LNCAP (cell line): ENCODE results near the gene EDC4.

Experiments
- CTCF ChIP-seq: fragments of 450-650 bp; IDR thresholded peaks from 2 replicates; pipeline ENCODE4 v1.5.1; 2017; ENCODE audit warnings: mild to moderate bottlenecking

Gene EDC4

GRCh38 chr16:67910158-67910557, 37.3 kb downstream of the EDC4 start:
- no peak for TF ChIP-seq CTCF

- no peak for TF ChIP-seq CTCF
Observed at GRCh38 chr16:67914758-67915495, 42.1 kb downstream of the EDC4 start.

- TF ChIP-seq CTCF = no peak
Observed at GRCh38 chr16:67915831-67916723, 43.2 kb downstream of the EDC4 start.

GRCh38 chr16:67917140-67917851, 44.4 kb downstream of the EDC4 start:
- TF ChIP-seq CTCF = no peak

- no peak for TF ChIP-seq CTCF
Observed at GRCh38 chr16:67917852-67918236, 45.0 kb downstream of the EDC4 start.

- no peak for TF ChIP-seq CTCF
Observed at GRCh38 chr16:67919622-67920221, 46.9 kb downstream of the EDC4 start.

- no peak for TF ChIP-seq CTCF
Observed at GRCh38 chr16:67922221-67922620, 49.4 kb downstream of the EDC4 start.
